ENCODE results near the gene EML4. TPM values are rescaled to one million over a fixed set of nuclear protein-coding genes. Genes with fewer than 3 reads are reported as not detected.

Gene EML4
- polyA plus RNA-seq, 1 donor (not counting 4 experiments of a cell fraction or from before 2014, with no cell fraction given) = 36.4 TPM

DNA sequence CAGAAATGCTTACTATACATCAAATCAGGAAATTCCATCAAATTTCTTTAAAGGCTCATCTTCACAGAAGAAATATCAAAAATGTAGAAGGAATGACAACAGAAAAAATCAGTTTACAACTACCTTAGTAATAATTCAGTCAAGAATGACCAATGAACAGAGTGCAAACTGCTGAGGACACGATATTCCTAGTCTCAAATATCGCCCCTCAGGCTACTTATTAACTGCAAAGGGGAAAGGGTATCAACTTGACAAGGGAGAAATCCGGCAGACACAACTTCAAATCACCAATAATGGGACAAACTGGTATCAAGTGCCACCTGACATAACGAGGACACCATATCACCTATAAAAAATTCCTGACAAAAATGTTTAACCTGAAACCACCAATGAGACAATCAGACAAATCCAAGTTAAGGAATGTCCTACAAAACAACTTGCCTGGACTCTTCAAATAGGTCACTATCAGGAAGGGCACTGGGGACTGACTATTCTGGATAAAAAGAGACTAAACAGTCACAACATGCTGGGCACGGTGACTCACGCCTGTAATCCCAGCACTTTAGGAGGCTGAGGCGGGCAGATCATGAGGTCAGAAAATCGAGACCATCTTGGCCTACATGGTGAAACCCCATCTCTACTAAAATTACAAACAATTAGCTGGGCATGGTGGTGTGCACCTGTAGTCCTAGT is 179.1 kb downstream of the EML4 start:
- Histone ChIP-seq H2AFZ (ENCODE audit: control insufficient read depth, low read length) (no peak overlapping the region), H3K9me3 (ENCODE audit: control insufficient read depth, low read depth, low read length) (no peaks in the 10 kb centered on the region), H3K36me3 (ENCODE audit: control insufficient read depth in 2 of 2, extremely low read depth in 1 of 2, insufficient read depth in 2 of 2, low read length in 2 of 2) (peaks cover 12 to 24% of the 10 kb centered on the region in 2 experiments), H3K79me2 (ENCODE audit: control insufficient read depth, insufficient read depth, low read length) (peaks cover 47% of the 10 kb centered on the region), H3K9me1 (ENCODE audit: control insufficient read depth, extremely low read depth, insufficient read depth, low read length) (no peaks in the 10 kb centered on the region), H3K9ac (ENCODE audit: control insufficient read depth, extremely low read depth, insufficient read depth, low read length) (no peak overlapping the region), H4K20me1 (ENCODE audit: control insufficient read depth, extremely low read depth, insufficient read depth, low read length) (no peaks in the 10 kb centered on the region), H3K4me1 (ENCODE audit: control insufficient read depth, extremely low read depth, insufficient read depth, low read length) (peaks cover 1% of the 10 kb centered on the region), H3K27ac (ENCODE audit: control insufficient read depth, insufficient read depth, low read length) (no peak overlapping the region), H3K4me2 (ENCODE audit: control insufficient read depth, extremely low read depth, insufficient read depth, low read depth, low read length) (no peak overlapping the region), H3K4me3 (ENCODE audit: control insufficient read depth in 2 of 3, extremely low read depth in 1 of 3, insufficient read depth in 2 of 3, low read depth in 1 of 3, low read length in 3 of 3) (no peak overlapping the region), H3K27me3 (ENCODE audit: control insufficient read depth, extremely low read depth, insufficient read depth, low read length) (no peaks in the 10 kb centered on the region)
- dilution Hi-C loops (cut with MboI; ENCODE audit: extremely low pct_ligation_motif_present, low sequenced_read_pairs) = no loop called here
- TF ChIP-seq, protein P1, sequence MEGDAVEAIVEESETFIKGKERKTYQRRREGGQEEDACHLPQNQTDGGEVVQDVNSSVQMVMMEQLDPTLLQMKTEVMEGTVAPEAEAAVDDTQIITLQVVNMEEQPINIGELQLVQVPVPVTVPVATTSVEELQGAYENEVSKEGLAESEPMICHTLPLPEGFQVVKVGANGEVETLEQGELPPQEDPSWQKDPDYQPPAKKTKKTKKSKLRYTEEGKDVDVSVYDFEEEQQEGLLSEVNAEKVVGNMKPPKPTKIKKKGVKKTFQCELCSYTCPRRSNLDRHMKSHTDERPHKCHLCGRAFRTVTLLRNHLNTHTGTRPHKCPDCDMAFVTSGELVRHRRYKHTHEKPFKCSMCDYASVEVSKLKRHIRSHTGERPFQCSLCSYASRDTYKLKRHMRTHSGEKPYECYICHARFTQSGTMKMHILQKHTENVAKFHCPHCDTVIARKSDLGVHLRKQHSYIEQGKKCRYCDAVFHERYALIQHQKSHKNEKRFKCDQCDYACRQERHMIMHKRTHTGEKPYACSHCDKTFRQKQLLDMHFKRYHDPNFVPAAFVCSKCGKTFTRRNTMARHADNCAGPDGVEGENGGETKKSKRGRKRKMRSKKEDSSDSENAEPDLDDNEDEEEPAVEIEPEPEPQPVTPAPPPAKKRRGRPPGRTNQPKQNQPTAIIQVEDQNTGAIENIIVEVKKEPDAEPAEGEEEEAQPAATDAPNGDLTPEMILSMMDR (optimal IDR thresholded peaks at IDR 0.05 in 1 of 3, IDR thresholded peaks at IDR 0.05 in 1 of 3, conservative IDR thresholded peaks at IDR 0.05 in 1 of 3; ENCODE audit: extremely low read depth in 1 of 3, insufficient read depth in 2 of 3, low read length in 3 of 3) = no peak
- no peak for TF ChIP-seq EZH2 (IDR thresholded peaks at IDR 0.05; ENCODE audit: low read length)
- FAIRE-seq (no peak), DNase-seq (ENCODE audit: low read depth, low spot score) (no peak)

DNA sequence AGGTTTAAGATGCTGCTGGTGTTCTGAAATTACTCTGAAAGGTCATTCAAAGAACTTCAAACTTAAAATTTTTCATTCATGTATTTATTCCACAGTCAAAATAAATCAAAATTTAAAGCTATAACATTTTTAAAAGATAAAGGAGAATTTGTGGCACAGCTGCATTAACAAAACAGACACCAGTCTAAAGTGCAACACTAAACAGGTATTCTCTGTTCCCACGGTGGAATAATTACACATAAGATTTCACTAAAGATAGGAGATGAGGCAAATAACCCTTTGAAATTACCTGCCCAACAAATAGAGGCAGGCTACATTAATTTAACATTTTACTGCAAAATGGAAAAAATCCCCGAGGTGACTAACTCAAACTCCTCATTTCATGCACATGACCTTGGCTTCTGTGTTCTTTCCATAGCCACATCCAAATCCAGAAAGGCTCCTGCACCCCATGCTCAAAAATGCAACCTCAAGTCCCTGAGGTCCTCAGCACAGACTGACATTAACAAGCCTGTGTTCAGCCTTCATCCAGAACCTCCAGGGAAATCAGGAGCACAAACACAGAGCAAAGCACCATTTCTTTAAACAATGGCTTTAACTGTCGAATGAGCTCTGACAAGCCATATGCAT is 181.4 kb downstream of the EML4 start:
- no peaks in the 10 kb centered on the region for H3K4me1 ChIP-seq (ENCODE audit: control insufficient read depth, extremely low read depth, insufficient read depth, low read length)
- no peaks in the 10 kb centered on the region for H4K20me1 ChIP-seq (ENCODE audit: control insufficient read depth, extremely low read depth, insufficient read depth, low read length)
- no peak for TF ChIP-seq EZH2 (IDR thresholded peaks at IDR 0.05; ENCODE audit: low read length)
- TF ChIP-seq, protein P1 (optimal IDR thresholded peaks at IDR 0.05 in 1 of 3, IDR thresholded peaks at IDR 0.05 in 1 of 3, conservative IDR thresholded peaks at IDR 0.05 in 1 of 3; ENCODE audit: extremely low read depth in 1 of 3, insufficient read depth in 2 of 3, low read length in 3 of 3) = no peak
- no peaks in the 10 kb centered on the region for H3K27me3 ChIP-seq (ENCODE audit: control insufficient read depth, extremely low read depth, insufficient read depth, low read length)
- no peak overlapping the region for H3K9ac ChIP-seq (ENCODE audit: control insufficient read depth, extremely low read depth, insufficient read depth, low read length)
- H3K27ac ChIP-seq (ENCODE audit: control insufficient read depth, insufficient read depth, low read length) = no peak overlapping the region
- H3K36me3 ChIP-seq (ENCODE audit: control insufficient read depth in 2 of 2, extremely low read depth in 1 of 2, insufficient read depth in 2 of 2, low read length in 2 of 2) = peaks cover 12 to 21% of the 10 kb centered on the region in 2 experiments
- dilution Hi-C loops (cut with MboI; ENCODE audit: extremely low pct_ligation_motif_present, low sequenced_read_pairs) = no loop called here
- H3K4me2 ChIP-seq (ENCODE audit: control insufficient read depth, extremely low read depth, insufficient read depth, low read depth, low read length) = no peak overlapping the region
- no peak for FAIRE-seq
- no peaks in the 10 kb centered on the region for H3K9me3 ChIP-seq (ENCODE audit: control insufficient read depth, low read depth, low read length)
- no peak for DNase-seq (ENCODE audit: low read depth, low spot score)
- no peak overlapping the region for H3K4me3 ChIP-seq (ENCODE audit: control insufficient read depth in 2 of 3, extremely low read depth in 1 of 3, insufficient read depth in 2 of 3, low read depth in 1 of 3, low read length in 3 of 3)
- no peaks in the 10 kb centered on the region for H3K9me1 ChIP-seq (ENCODE audit: control insufficient read depth, extremely low read depth, insufficient read depth, low read length)
- H3K79me2 ChIP-seq (ENCODE audit: control insufficient read depth, insufficient read depth, low read length) = peaks cover 69% of the 10 kb centered on the region
- no peak overlapping the region for H2AFZ ChIP-seq (ENCODE audit: control insufficient read depth, low read length)

Data from keratinocyte (primary cell).